Stimulated activated CD8-positive, alpha-beta memory T cell treated with anti-CD3 and anti-CD28 coated beads, Interleukin-4, amount 100 ng/mL, for 24 hours (primary cell): ENCODE results near the gene BBS9.
"Not testable (repeated sequence)": the region's sequence is repeated elsewhere in the genome, so short reads cannot be mapped to it uniquely, and the experiment has no call there.

ENCODE experiments used
- DNase-seq: peaks from one replicate; pipeline ENCODE4 v3.0.0-alpha.2; 2020; ENCODE audit warnings: low read depth

The BBS9 gene

GRCh38 chr7:33276729-33277128, 147.4 kb downstream of the BBS9 start:
- no peak for DNase-seq

GRCh38 chr7:33278095-33278494, 148.7 kb downstream of the BBS9 start:
- no peak for DNase-seq

DNA sequence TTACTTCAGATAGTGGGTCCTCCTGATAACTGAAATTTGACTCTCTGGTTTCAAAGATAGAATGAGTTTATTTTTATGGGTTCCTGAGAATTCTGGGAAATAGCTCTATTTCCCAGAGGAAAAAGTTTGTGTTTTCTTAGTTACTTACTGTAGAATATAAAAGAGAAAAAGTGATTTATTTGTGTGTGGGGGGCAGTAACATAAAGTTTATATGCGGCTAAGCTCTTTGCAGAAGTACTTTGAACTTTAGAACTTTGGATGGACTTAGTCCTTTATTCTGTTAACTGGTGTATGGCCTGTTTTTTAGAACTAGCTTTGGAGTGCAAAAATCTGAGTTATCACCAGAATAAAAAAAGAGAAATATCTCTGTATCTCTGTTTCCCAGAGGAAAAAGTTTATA, 157.1 kb downstream of the BBS9 start:
- no peak for DNase-seq

- DNase-seq, result no peak
Observed at GRCh38 chr7:33287738-33288137, 158.4 kb downstream of the BBS9 start.

DNA sequence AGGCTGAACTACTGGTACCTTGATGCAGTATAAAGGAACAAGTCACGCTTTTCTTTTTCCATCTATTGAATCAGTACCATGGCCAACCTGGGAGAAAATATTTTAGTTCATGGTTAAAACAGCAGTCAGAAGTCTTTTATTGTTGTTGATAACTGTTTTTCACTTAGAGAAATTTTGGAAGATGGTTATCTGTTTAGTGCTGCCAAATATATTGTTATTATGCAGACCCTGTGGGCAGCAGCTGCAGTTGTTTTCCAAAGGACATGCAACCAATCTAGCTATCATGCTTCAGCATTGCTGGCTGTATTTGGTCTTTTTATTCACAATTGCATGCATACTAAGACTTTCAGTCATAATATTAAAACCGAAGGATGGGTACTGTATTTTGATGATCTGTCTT, 169.5 kb downstream of the BBS9 start:
- DNase-seq, result no peak

- DNase-seq, result no peak
Observed at GRCh38 chr7:33299425-33299824, 170.1 kb downstream of the BBS9 start.

GRCh38 chr7:33300131-33300530, 170.8 kb downstream of the BBS9 start:
- DNase-seq, result no peak

DNA sequence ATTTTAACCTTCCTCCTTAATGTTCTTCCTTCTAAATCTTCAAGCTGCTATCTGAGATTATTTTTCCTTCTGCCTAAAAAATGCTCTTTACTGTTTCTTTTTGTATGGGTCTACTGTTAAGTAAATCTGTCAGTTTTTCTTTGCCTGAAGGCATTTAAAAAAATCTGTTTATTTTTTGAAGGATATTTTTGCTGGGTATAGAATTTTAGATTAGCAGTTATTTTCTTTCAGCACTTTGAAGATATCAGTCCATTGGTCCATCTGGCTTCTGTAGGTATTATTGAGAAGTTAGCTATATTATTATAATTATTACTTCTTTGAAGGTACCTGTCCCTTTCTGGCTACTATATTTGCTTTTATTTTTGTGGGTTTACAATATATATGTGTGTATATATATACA, 171.4 kb downstream of the BBS9 start:
- DNase-seq, result no peak

GRCh38 chr7:33303978-33304557, 174.7 kb downstream of the BBS9 start:
- DNase-seq, result not testable (repeated sequence)

- DNase-seq, result no peak
Observed at GRCh38 chr7:33307205-33307604, 177.8 kb downstream of the BBS9 start.

GRCh38 chr7:33310546-33310945, 181.2 kb downstream of the BBS9 start:
- no peak for DNase-seq

DNA sequence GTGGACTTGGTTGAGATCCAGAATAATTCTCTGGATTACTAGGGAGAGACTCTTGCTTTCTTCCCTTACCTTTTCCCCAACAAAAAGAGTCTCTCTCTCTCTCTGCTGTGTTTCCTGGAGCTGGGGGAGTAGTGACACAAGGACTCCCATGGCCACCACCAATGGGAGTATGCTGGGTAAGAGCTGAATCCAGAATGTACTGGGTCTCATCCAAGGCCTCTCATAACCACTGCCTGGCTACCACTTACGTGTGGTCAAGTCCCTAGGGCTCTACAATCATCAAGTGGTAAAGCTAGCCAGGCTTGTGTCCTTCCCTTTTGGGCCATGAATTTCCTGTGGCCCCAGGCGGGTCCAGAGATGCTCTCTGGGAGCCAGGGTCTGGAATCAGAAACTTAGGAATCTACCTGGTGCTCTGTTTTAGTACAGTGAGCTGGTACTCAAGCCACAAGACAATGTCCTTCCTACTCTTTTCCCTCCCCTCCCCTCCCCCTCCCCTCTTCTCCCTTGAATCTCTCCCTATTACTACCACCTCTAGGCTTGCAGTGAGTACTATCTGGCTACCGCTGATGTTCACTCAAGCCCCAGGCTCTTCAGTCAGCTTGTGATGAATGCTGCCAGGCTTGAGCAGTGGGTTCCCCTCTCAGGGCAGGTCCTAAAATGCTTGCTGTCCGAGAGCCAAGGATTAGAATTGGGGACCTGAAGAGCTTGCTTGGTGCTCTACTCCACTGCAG, 196.6 kb downstream of the BBS9 start:
- no peak for DNase-seq

- no peak for DNase-seq
Observed at GRCh38 chr7:33326485-33326848, 197.1 kb downstream of the BBS9 start.

DNA sequence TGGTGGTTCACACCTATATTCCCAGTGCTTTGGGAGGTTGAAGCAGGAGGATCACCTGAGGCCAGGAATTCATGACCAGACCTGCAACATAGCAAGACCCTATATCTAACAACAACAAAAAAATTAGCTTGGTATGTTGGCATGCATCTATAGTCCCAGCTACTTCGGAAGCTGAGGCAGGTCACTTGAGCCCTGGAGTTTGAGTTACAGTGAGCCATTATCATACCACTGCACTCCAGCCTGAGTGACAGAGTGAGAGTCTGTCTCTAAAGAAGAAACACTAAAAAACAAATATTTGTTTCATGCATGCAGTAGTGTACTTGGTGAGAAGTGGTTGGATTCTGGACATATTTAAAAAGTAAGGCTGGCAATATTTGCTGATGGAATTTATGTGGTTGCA, 198.1 kb downstream of the BBS9 start:
- DNase-seq, result no peak

DNA sequence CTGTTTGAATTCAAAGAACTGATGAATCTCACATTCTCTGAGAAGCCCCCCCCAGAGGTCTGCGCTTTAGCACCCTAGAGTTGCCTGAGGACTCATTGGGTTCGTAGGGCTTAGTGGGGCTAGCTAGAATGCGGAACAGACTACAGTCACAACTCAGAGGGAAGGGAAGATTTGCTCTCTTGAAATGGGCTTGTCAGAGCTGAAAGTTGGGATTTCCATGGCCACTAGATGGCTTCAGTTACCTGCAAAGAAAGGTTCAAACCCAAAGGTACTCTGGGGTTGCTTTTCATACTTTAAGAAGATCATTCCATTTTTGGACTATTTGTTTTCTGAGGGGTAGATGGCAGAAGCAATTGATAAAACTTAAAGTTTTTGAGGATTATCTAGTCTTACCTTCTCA, 205.0 kb downstream of the BBS9 start:
- DNase-seq, result no peak

DNA sequence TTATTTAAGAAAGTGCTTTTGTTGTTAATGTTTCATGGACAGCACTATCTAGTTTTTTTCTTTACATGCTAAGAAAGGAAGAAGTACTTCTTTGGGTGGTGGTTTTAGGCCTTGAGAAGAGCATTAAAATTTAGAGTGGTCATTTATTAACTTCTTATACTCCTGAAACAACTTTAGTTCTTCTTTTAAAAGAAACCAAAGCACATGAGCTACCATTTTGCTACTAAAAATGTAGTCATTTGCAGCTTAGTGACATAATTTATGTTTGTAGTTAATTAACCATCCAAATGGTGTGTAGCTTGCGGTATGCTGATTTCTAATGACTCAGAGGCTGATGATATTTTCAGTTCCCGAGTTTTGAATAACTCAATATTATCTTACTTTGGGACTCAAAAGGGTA, 207.5 kb downstream of the BBS9 start:
- no peak for DNase-seq

DNA sequence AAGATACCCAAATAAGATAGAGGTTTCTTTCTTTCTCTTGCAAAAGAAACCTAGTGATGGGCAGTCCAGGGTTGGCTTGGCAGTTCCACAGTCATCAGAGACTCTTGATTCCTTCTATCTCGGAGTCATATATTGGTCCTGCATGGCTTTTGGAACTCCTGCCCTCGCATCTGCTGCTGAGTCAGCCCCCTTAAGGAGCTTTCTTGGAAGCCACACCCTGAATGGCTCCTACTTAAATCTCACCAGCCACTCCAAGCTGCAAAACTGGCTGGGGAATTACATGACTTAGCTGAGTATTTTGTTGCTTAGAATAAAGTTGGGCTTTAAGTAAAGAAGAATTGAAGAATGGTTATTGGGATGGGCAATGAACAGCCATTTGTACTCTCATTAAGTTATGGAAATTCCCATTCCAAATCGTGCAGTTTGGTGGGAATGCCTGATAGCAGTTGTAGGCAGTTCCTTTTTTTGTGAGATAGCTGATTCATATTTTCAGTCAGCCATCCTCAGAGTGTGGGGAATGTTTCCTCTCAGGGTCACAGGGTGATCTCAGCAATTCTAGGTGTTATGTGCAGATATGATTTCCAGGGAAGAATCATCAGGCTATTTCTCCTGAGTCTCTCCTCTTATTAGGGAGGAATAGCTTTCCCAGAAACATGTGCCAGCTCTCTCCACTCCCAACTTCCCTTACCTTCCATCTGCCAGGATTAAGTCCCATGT, 209.9 kb downstream of the BBS9 start:
- no peak for DNase-seq

- DNase-seq, result no peak
Observed at GRCh38 chr7:33346055-33346454, 216.7 kb downstream of the BBS9 start.

- DNase-seq, result no peak
Observed at GRCh38 chr7:33350577-33350976, 221.2 kb downstream of the BBS9 start.

- DNase-seq, result no peak
Observed at GRCh38 chr7:33351709-33352108, 222.3 kb downstream of the BBS9 start.

- no peak for DNase-seq
Observed at GRCh38 chr7:33354201-33354600, 224.8 kb downstream of the BBS9 start.

DNA sequence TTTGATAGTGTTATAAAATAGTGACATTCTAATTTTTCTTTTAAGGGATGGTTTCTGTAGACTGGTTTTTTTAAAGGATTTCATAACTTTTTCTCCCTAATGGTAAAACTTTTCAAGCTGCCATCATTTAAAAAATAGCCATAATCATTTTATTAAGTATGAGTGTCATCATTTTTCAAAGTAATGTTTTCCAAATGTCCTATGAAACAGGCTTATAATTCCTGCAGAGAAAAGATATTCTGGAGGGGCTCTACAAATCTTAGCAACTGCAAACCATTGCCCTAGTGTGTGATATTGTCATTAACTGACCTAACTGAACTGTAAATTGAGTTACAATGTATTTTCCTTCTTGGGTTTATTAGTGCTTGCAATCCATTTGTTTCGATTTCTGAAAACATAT, 226.0 kb downstream of the BBS9 start:
- DNase-seq, result no peak

GRCh38 chr7:33356336-33356735, 227.0 kb downstream of the BBS9 start:
- DNase-seq, result no peak

DNA sequence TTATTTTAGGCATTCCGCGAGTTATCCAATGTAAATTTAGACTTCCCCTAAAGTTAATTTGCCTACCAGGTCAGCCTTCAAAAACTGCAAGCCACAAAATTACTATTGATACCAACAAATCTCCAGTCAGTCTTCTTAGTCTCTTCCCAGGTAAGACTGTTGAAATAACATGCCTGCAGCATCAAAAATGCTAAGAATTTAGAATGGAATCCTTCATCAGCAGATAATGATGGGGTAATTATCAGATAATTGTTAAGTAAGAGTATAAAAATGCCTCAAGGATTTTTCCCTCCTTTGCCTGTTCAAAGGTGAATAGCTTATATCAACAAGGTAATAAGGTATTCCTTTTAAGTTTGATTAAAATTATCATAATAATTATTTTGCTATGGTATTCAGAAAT, 228.5 kb downstream of the BBS9 start:
- no peak for DNase-seq
